Smooth muscle cell (in vitro differentiated cells): Measurements from ENCODE around the gene B3GAT1. TPM values are rescaled to one million over a fixed set of nuclear protein-coding genes. Genes with fewer than 3 reads are reported as not detected.

Experiments
- DNase-seq: peaks from one replicate; lab custom pipeline; 2025; ENCODE audit not compliant: unreplicated experiment; lab: John Stamatoyannopoulos, UW
- H2AFZ ChIP-seq: fragments of 200-600 bp; sonication (generic); 2 replicates; pipeline ENCODE4 v1.6.0; 2016; ENCODE audit warnings: antibody characterized with exemption, low read depth, mild to moderate bottlenecking
- H3F3A ChIP-seq: fragments of 200-600 bp; sonication (generic); 2 replicates; pipeline ENCODE4 v1.6.0; 2017; ENCODE audit warnings: antibody characterized with exemption, low read depth
- H3K27ac ChIP-seq: fragments of 200-600 bp; sonication (generic); 2 replicates; pipeline ENCODE4 v1.5.1; 2016; ENCODE audit warnings: low read depth, mild to moderate bottlenecking
- H3K27me3 ChIP-seq: fragments of 200-600 bp; sonication (generic); 2 replicates; pipeline ENCODE4 v1.6.1; 2016; ENCODE audit warnings: low read depth, mild to moderate bottlenecking
- H3K36me3 ChIP-seq: fragments of 200-600 bp; sonication (generic); 2 replicates; pipeline ENCODE4 v1.5.1; 2016; ENCODE audit warnings: low read depth
- H3K4me1 ChIP-seq: fragments of 200-600 bp; sonication (generic); 2 replicates; pipeline ENCODE4 v1.5.1; 2016; ENCODE audit warnings: low read depth
- H3K4me2 ChIP-seq: fragments of 200-600 bp; sonication (generic); 2 replicates; pipeline ENCODE4 v1.6.0; 2016; ENCODE audit warnings: mild to moderate bottlenecking
- H3K4me3 ChIP-seq: fragments of 200-600 bp; sonication (generic); 2 replicates; pipeline ENCODE4 v1.5.1; 2016; ENCODE audit warnings: mild to moderate bottlenecking
- H3K79me2 ChIP-seq: fragments of 200-600 bp; sonication (generic); 2 replicates; pipeline ENCODE4 v1.6.0; 2016; ENCODE audit warnings: low read depth, mild to moderate bottlenecking
- H3K9ac ChIP-seq: fragments of 200-600 bp; sonication (generic); 2 replicates; pipeline ENCODE4 v1.6.0; 2016; ENCODE audit warnings: low read depth
- H3K9me3 ChIP-seq: fragments of 200-600 bp; sonication (generic); replicated peaks from 2 replicates; pipeline ENCODE4 v1.5.1; 2016; ENCODE audit warnings: low read depth
- H4K20me1 ChIP-seq: fragments of 200-600 bp; sonication (generic); 2 replicates; pipeline ENCODE4 v1.6.0; 2016; ENCODE audit warnings: low read depth
- CTCF ChIP-seq: fragments of 200-600 bp; sonication (generic); IDR thresholded peaks from 2 replicates; pipeline ENCODE4 v1.5.1; 2017; ENCODE audit warnings: borderline replicate concordance, mild to moderate bottlenecking, antibody characterized with exemption; ENCODE audit not compliant: insufficient read depth, poor library complexity, severe bottlenecking
- WGBS: methylation state at CpG from one replicate; pipeline ENCODE4 v1.1.7; 2016; ENCODE audit warnings: low lambda C conversion rate; 5-methylcytosine and 5-hydroxymethylcytosine counted together
- polyA plus RNA-seq: library from polyadenylated mRNA; unstranded; fragments of >200 nt; fragmentation: Nextera tagmentation; extraction: Ambion mirVana; gene quantifications from 2 replicates; pipeline ENCODE4 v1.2.1, GENCODE V29; 2016
- total RNA-seq: library from RNA; depleted of rRNA; stranded (reverse); fragments of >200 nt; gene quantifications from 2 replicates; pipeline ENCODE4 v1.2.3, GENCODE V29; 2014

B3GAT1 gene
- total and polyA plus RNA-seq, 2 experiments from 2014 or later = not detected

GRCh38 chr11:134413826-134414731 lies 2.0 kb upstream of the B3GAT1 start:
- peaks cover 73% of the 10 kb centered on the region for H3K27me3 ChIP-seq
- H4K20me1 ChIP-seq = no peaks in the 10 kb centered on the region
- H3K27ac ChIP-seq = no peak overlapping the region
- H3K4me1 ChIP-seq = peaks cover 14% of the 10 kb centered on the region
- TF ChIP-seq CTCF = no peak
- no peaks in the 10 kb centered on the region for H3F3A ChIP-seq
- no peak overlapping the region for H3K4me3 ChIP-seq
- no peak overlapping the region for H3K4me2 ChIP-seq
- H3K9me3 ChIP-seq = no peaks in the 10 kb centered on the region
- H3K9ac ChIP-seq = no peak overlapping the region
- H3K79me2 ChIP-seq = no peaks in the 10 kb centered on the region
- H2AFZ ChIP-seq = no peak overlapping the region
- DNase-seq = no peak
- no peaks in the 10 kb centered on the region for H3K36me3 ChIP-seq
- 53% methylated on average over 18 of the region's 18 CpGs for WGBS

GRCh38 chr11:134413043-134413825 lies 1.2 kb upstream of the B3GAT1 start:
- no peaks in the 10 kb centered on the region for H3K9me3 ChIP-seq
- H3K4me2 ChIP-seq = peak overlapping the region; percentile 82
- no peaks in the 10 kb centered on the region for H3K36me3 ChIP-seq
- H3K27me3 ChIP-seq = peaks cover 77% of the 10 kb centered on the region
- no peak overlapping the region for H3K4me3 ChIP-seq
- WGBS = 9% methylated on average over 22 of the region's 22 CpGs
- H3K4me1 ChIP-seq = peaks cover 14% of the 10 kb centered on the region
- no peak for TF ChIP-seq CTCF
- H3K27ac ChIP-seq = no peak overlapping the region
- H4K20me1 ChIP-seq = no peaks in the 10 kb centered on the region
- H3K79me2 ChIP-seq = no peaks in the 10 kb centered on the region
- no peak for DNase-seq
- no peak overlapping the region for H3K9ac ChIP-seq
- no peak overlapping the region for H2AFZ ChIP-seq
- H3F3A ChIP-seq = no peaks in the 10 kb centered on the region

GRCh38 chr11:134410766-134411165 lies 1.3 kb downstream of the B3GAT1 start:
- H3K27ac ChIP-seq = no peak overlapping the region
- no peaks in the 10 kb centered on the region for H3K9me3 ChIP-seq
- peaks cover 78% of the 10 kb centered on the region for H3K27me3 ChIP-seq
- H3F3A ChIP-seq = no peaks in the 10 kb centered on the region
- no peaks in the 10 kb centered on the region for H4K20me1 ChIP-seq
- peaks cover 14% of the 10 kb centered on the region for H3K4me1 ChIP-seq
- no peak overlapping the region for H2AFZ ChIP-seq
- H3K79me2 ChIP-seq = no peaks in the 10 kb centered on the region
- H3K36me3 ChIP-seq = no peaks in the 10 kb centered on the region
- TF ChIP-seq CTCF = no peak
- no peak overlapping the region for H3K9ac ChIP-seq
- H3K4me2 ChIP-seq = no peak overlapping the region
- no peak for DNase-seq
- H3K4me3 ChIP-seq = no peak overlapping the region
- 88% methylated on average over 5 of the region's 5 CpGs for WGBS
